GM12864 (cell line): ENCODE measurements around the gene ZNF581.
A peak's percentile ranks its signal among the peaks of the same experiment; 100 is the strongest.

Experiments
- DNase-seq: peaks from one replicate; pipeline ENCODE4 v3.0.0-alpha.2; 2011; ENCODE audit warnings: low read depth
- H3K4me3 ChIP-seq: 2 replicates; pipeline ENCODE4 v1.5.1; 2011; ENCODE audit warnings: mild to moderate bottlenecking, low read depth, low read length, control low read depth
- CTCF ChIP-seq: IDR thresholded peaks from 2 replicates; pipeline ENCODE4 v1.5.1; 2011; ENCODE audit warnings: low read depth, mild to moderate bottlenecking, moderate library complexity, low read length, control low read depth, inconsistent platforms; ENCODE audit errors: missing control alignments

ZNF581 gene

GRCh38 chr19:55676383-55676782, 32.9 kb downstream of the ZNF581 start:
- H3K4me3 ChIP-seq: peak overlapping the region; percentile 75
- no peak for TF ChIP-seq CTCF
- no peak for DNase-seq

- TF ChIP-seq CTCF: no peak
- peak overlapping the region; percentile 75 for H3K4me3 ChIP-seq
- no peak for DNase-seq
Observed at GRCh38 chr19:55676889-55677505, 33.5 kb downstream of the ZNF581 start.

GRCh38 chr19:55677572-55678028, 34.2 kb downstream of the ZNF581 start:
- no peak for TF ChIP-seq CTCF
- H3K4me3 ChIP-seq: peak overlapping the region; percentile 75
- no peak for DNase-seq

- peak; percentile 94 for DNase-seq
- peak overlapping the region; percentile 75 for H3K4me3 ChIP-seq
- peak; percentile 56 for TF ChIP-seq CTCF
Observed at GRCh38 chr19:55678121-55678671, 34.7 kb downstream of the ZNF581 start.

GRCh38 chr19:55679343-55680257, 36.2 kb downstream of the ZNF581 start:
- no peak for DNase-seq

GRCh38 chr19:55680339-55681130, 37.1 kb downstream of the ZNF581 start:
- TF ChIP-seq CTCF: no peak
- no peak for DNase-seq
- H3K4me3 ChIP-seq: no peak overlapping the region

More at GRCh38 chr19:55679343-55680257, 36.2 kb downstream of the ZNF581 start:
- peak overlapping the region; percentile 38 for H3K4me3 ChIP-seq
- TF ChIP-seq CTCF: no peak
